GM23338 (cell line): Measurements from ENCODE around the gene BFSP2. TPM values are rescaled to one million over a fixed set of nuclear protein-coding genes. Genes with fewer than 3 reads are reported as not detected.

Experiments used
- ATAC-seq: fragments of 200-7000 bp; cut with Tn5 transposase; 3 replicates; pipeline ENCODE4 v1.9.1; 2020
- DNase-seq: peaks from one replicate; pipeline ENCODE4 v3.0.0-alpha.2; 2015; ENCODE audit warnings: low spot score
- H2AFZ ChIP-seq: fragments of 200-600 bp; sonication (generic); 2 replicates; pipeline ENCODE4 v1.8.0; 2016; ENCODE audit warnings: antibody characterized with exemption, mild to moderate bottlenecking, moderate library complexity
- H3F3A ChIP-seq: fragments of 200-600 bp; sonication (generic); replicated peaks from 2 replicates; pipeline ENCODE4 v1.8.0; 2017; ENCODE audit warnings: antibody characterized with exemption, mixed run types, low read depth
- H3K27ac ChIP-seq: fragments of 200-600 bp; sonication (generic); 2 replicates; pipeline ENCODE4 v1.6.1; 2016; ENCODE audit warnings: low read depth
- H3K27me3 ChIP-seq: fragments of 200-600 bp; sonication (generic); 2 replicates; pipeline ENCODE4 v1.8.0; 2016; ENCODE audit warnings: mild to moderate bottlenecking, mixed run types, moderate library complexity; ENCODE audit not compliant: insufficient read depth
- H3K36me3 ChIP-seq: fragments of 200-600 bp; sonication (generic); 2 replicates; pipeline ENCODE4 v1.8.0; 2016; ENCODE audit warnings: mild to moderate bottlenecking; ENCODE audit not compliant: insufficient read depth
- H3K4me1 ChIP-seq: fragments of 200-600 bp; sonication (generic); 2 replicates; pipeline ENCODE4 v1.8.0; 2016; ENCODE audit warnings: mild to moderate bottlenecking, moderate library complexity; ENCODE audit not compliant: insufficient read depth
- H3K4me2 ChIP-seq: fragments of 200-600 bp; sonication (generic); 2 replicates; pipeline ENCODE4 v1.7.1; 2017; ENCODE audit warnings: mixed run types
- H3K4me3 ChIP-seq: fragments of 200-600 bp; sonication (generic); 2 replicates; pipeline ENCODE4 v1.6.1; 2016; ENCODE audit warnings: mixed run types
- H3K79me2 ChIP-seq: fragments of 200-600 bp; sonication (generic); replicated peaks from 2 replicates; pipeline ENCODE4 v1.8.0; 2017; ENCODE audit warnings: mild to moderate bottlenecking; ENCODE audit not compliant: insufficient read depth
- H3K9me2 ChIP-seq: fragments of 200-600 bp; sonication (generic); 2 replicates; pipeline ENCODE4 v1.8.0; 2017; ENCODE audit not compliant: insufficient read depth
- H4K20me1 ChIP-seq: fragments of 200-600 bp; sonication (generic); replicated peaks from 2 replicates; pipeline ENCODE4 v1.8.0; 2017; ENCODE audit warnings: mild to moderate bottlenecking; ENCODE audit not compliant: insufficient read depth
- H3K27ac Mint-ChIP-seq: 2 replicates; pipeline ENCODE4 v1.8.0; 2020; ENCODE audit warnings: inconsistent platforms, mild to moderate bottlenecking, moderate library complexity, mixed read lengths
- H3K27me3 Mint-ChIP-seq: 3 replicates; pipeline ENCODE4 v1.8.0; 2022; ENCODE audit warnings: low read depth, mild to moderate bottlenecking, moderate library complexity, mixed read lengths, inconsistent platforms; ENCODE audit not compliant: insufficient read depth, poor library complexity
- H3K36me3 Mint-ChIP-seq: 3 replicates; pipeline ENCODE4 v1.8.0; 2021; ENCODE audit warnings: low read depth, mild to moderate bottlenecking, inconsistent platforms, moderate library complexity, mixed read lengths
- H3K4me1 Mint-ChIP-seq: 3 replicates; pipeline ENCODE4 v1.8.0; 2020; ENCODE audit warnings: mild to moderate bottlenecking, inconsistent platforms, mixed read lengths
- H3K4me3 Mint-ChIP-seq: 3 replicates; pipeline ENCODE4 v1.8.0; 2021; ENCODE audit warnings: moderate library complexity, mild to moderate bottlenecking, inconsistent platforms, mixed read lengths
- H3K9me3 Mint-ChIP-seq: 3 replicates; pipeline ENCODE4 v1.8.0; 2020; ENCODE audit warnings: moderate library complexity, mild to moderate bottlenecking, inconsistent platforms, mixed read lengths
- CTCF ChIP-seq, 2 experiments: fragments of 200-600 bp in 1 of 2; sonication (generic) in 1 of 2; conservative IDR thresholded peaks; 2 replicates each; pipeline versions ENCODE4 v1.5.1 to v1.6.1; 2016 to 2017; ENCODE audit warnings: antibody characterized with exemption in 2 of 2, low read depth in 2 of 2, mild to moderate bottlenecking in 2 of 2, moderate library complexity in 1 of 2
- NANOG ChIP-seq: IDR thresholded peaks from 2 replicates; pipeline ENCODE4 v1.6.1; 2016; ENCODE audit warnings: antibody characterized with exemption, borderline replicate concordance
- POLR2AphosphoS5 ChIP-seq: IDR thresholded peaks from 2 replicates; pipeline ENCODE4 v1.6.1; 2016; ENCODE audit warnings: antibody characterized with exemption, low read depth
- REST ChIP-seq: IDR thresholded peaks from one replicate; pipeline ENCODE4 v1.6.1; 2018; ENCODE audit warnings: antibody characterized with exemption; ENCODE audit not compliant: unreplicated experiment
- STAT1 ChIP-seq: IDR thresholded peaks from one replicate; pipeline ENCODE4 v1.6.1; 2016; ENCODE audit warnings: antibody characterized with exemption; ENCODE audit not compliant: unreplicated experiment
- ZNF114 ChIP-seq: fragments of 250-450 bp; sonication (Bioruptor Pico); IDR thresholded peaks from 2 replicates; pipeline ENCODE4 v1.5.0; 2020; ENCODE audit warnings: mild to moderate bottlenecking, moderate library complexity
- ZNF331 ChIP-seq: fragments of 250-450 bp; sonication (Bioruptor Pico); IDR thresholded peaks from 2 replicates; pipeline ENCODE4 v1.5.0; 2020; ENCODE audit warnings: low read depth, mild to moderate bottlenecking, moderate library complexity
- polyA plus RNA-seq: library from polyadenylated mRNA; unstranded; fragments of >200 nt; fragmentation: Nextera tagmentation; extraction: Ambion mirVana; gene quantifications from 2 replicates; pipeline ENCODE4 v1.2.1, GENCODE V29; 2016
- total RNA-seq: library from RNA; depleted of rRNA; stranded (reverse); fragments of >200 nt; shearing (Covaris generic); gene quantifications from 2 replicates; pipeline ENCODE4 v1.2.3, GENCODE V29; 2014
- TF ChIP-seq, protein P1 (sequence below): IDR thresholded peaks from 2 replicates; pipeline ENCODE4 v1.6.1; 2016; ENCODE audit warnings: antibody characterized with exemption

The BFSP2 gene
- total and polyA plus RNA-seq, 2 experiments from 2014 or later = not detected

DNA sequence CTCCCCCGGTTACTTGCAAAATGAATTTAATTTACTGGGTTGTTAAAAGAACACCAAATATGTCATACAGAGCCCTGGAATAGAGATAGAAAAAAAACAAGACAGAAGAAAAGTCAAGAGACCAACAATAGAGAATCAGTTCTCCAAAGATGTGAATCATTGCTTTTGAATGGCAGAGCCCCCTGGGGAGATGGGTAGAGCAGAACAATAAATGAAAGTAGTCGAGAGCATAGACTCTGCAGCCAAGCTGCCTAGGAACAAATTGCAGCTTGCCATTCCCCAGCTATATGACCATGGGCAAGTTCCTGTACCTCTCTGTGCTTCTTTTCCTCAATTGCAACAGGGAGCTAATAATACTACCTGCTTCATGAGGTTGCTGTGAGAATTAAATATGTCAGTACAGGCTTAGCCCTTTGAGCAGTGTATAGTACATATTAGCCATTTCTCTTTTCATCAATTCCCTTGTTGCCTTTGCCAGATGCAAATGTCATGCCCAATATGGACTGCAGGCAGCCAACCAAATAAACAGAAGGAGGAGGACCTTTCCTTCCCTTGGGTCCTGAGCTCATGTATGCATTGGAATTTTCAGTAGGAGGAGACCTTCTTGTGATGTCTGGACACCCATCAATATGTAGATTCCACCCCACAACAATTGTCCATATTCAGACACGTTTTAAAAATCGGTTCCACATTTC, 25.0 kb upstream of the BFSP2 start (continued):
- no peak for TF ChIP-seq REST

- H3K36me3 Mint-ChIP-seq = no peaks in the 10 kb centered on the region
- H3K27ac ChIP-seq = no peak overlapping the region
- no peak overlapping the region for H2AFZ ChIP-seq
- peaks cover 19% of the 10 kb centered on the region for H3K4me1 Mint-ChIP-seq
- H4K20me1 ChIP-seq = no peaks in the 10 kb centered on the region
- H3K9me3 Mint-ChIP-seq = no peaks in the 10 kb centered on the region
- peaks cover 2% of the 10 kb centered on the region for H3K27me3 Mint-ChIP-seq
- no peaks in the 10 kb centered on the region for H3F3A ChIP-seq
- H3K4me1 ChIP-seq = peaks cover 18% of the 10 kb centered on the region
- H3K27me3 ChIP-seq = no peaks in the 10 kb centered on the region
- ATAC-seq = peak; percentile 25; the same call in 2 of the 3 replicates
- H3K9me2 ChIP-seq = no peaks in the 10 kb centered on the region
- no peaks in the 10 kb centered on the region for H3K36me3 ChIP-seq
- no peak overlapping the region for H3K4me3 Mint-ChIP-seq
- no peaks in the 10 kb centered on the region for H3K79me2 ChIP-seq
- DNase-seq = no peak
- H3K4me2 ChIP-seq = no peak overlapping the region
- TF ChIP-seq, protein P1, sequence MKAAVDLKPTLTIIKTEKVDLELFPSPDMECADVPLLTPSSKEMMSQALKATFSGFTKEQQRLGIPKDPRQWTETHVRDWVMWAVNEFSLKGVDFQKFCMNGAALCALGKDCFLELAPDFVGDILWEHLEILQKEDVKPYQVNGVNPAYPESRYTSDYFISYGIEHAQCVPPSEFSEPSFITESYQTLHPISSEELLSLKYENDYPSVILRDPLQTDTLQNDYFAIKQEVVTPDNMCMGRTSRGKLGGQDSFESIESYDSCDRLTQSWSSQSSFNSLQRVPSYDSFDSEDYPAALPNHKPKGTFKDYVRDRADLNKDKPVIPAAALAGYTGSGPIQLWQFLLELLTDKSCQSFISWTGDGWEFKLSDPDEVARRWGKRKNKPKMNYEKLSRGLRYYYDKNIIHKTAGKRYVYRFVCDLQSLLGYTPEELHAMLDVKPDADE = no peak
- no peak for TF ChIP-seq ZNF114 (CRISPR knock-in tag)
- TF ChIP-seq STAT1 = no peak
- TF ChIP-seq NANOG = no peak
- TF ChIP-seq ZNF331 = no peak
- no peak overlapping the region for H3K27ac Mint-ChIP-seq
- H3K4me3 ChIP-seq = no peak overlapping the region
Measured at GRCh38 chr3:133375403-133375745, 24.5 kb upstream of the BFSP2 start.

DNA sequence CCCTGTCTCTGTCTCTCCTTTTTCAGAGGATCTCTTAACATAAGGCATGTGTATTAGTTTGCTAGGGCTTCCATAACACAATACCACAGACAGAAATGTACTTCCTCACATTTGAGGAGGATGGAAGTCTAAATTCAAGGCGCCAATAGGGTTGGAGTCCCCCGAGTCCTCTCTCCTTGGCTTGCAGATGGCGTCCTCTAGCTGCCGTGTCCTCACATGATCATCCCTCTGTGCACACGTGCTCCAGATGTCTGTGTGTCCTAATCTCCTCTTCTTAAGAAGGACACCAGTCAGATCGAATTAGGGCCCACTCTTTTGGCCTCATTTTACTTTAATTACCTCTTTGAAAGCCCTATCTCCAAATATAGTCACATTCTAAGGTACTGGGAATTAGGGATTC, 23.0 kb upstream of the BFSP2 start:
- Histone ChIP-seq H3F3A (no peaks in the 10 kb centered on the region), H4K20me1 (no peaks in the 10 kb centered on the region), H2AFZ (no peak overlapping the region), H3K4me1 (peaks cover 18% of the 10 kb centered on the region), H3K79me2 (no peaks in the 10 kb centered on the region), H3K9me2 (no peaks in the 10 kb centered on the region), H3K36me3 (no peaks in the 10 kb centered on the region), H3K27me3 (no peaks in the 10 kb centered on the region), H3K4me2 (no peak overlapping the region), H3K27ac (no peak overlapping the region), H3K4me3 (no peak overlapping the region)
- Mint-ChIP-seq H3K36me3 (peaks cover 3% of the 10 kb centered on the region; the same call in 1 of the 3 replicates), H3K4me3 (no peak overlapping the region), H3K9me3 (no peaks in the 10 kb centered on the region), H3K4me1 (peaks cover 19% of the 10 kb centered on the region), H3K27me3 (peaks cover 2% of the 10 kb centered on the region), H3K27ac (no peak overlapping the region)
- peak; percentile 41; the same call in 2 of the 3 replicates for ATAC-seq
- DNase-seq = no peak
- TF ChIP-seq NANOG (no peak), CTCF (conservative IDR thresholded peaks at IDR 0.05; ENCODE audit: low read depth in 2 of 2) (peak; percentile 27 to 68; a peak in 3 of 4 replicates), ZNF114 (CRISPR knock-in tag) (no peak), POLR2AphosphoS5 (no peak)
